IMR-90 (cell line): ENCODE results near the gene SLIT3. TPM values are rescaled to one million over a fixed set of nuclear protein-coding genes. Genes with fewer than 3 reads are reported as not detected.

Experiments
- ATAC-seq: fragments of 200-7000 bp; cut with Tn5 transposase; 2 replicates; pipeline ENCODE4 v1.9.1; 2020; ENCODE audit warnings: low read depth, mild to moderate bottlenecking, moderate library complexity
- BruUV-seq: library from RNA; stranded (reverse); fragments of 400-500 nt; replicated peaks from 2 replicates; lab custom pipeline; 2021; lab: Mats Ljungman, UMichigan
- CTCF ChIA-PET: fragments of 300-600 bp; formaldehyde crosslinking; extraction: SDS; loops from one replicate; lab custom pipeline; 2021; ENCODE audit warnings: antibody characterized with exemption; lab: Yijun Ruan, JAX
- POLR2A ChIA-PET: fragments of 300-600 bp; sonication (Branson Sonifier 250); formaldehyde crosslinking; loops from one replicate; lab custom pipeline; 2022; ENCODE audit warnings: antibody characterized with exemption; ENCODE audit not compliant: unreplicated experiment; lab: Charles Lee
- DNase-seq: peaks from one replicate; pipeline ENCODE4 v3.0.0; 2013
- H2AFZ ChIP-seq: replicated peaks from 2 replicates; pipeline ENCODE3; 2013; ENCODE audit warnings: low read length, mild to moderate bottlenecking; ENCODE audit not compliant: poor library complexity
- H2AK5ac ChIP-seq: 2 replicates; pipeline ENCODE4 v1.6.1; 2013; ENCODE audit warnings: low read depth, low read length, inconsistent platforms
- H2AK9ac ChIP-seq: replicated peaks from 2 replicates; pipeline ENCODE3; 2013; ENCODE audit warnings: mild to moderate bottlenecking, low read depth, low read length, moderate library complexity; ENCODE audit not compliant: poor library complexity
- H2BK120ac ChIP-seq: 2 replicates; pipeline ENCODE4 v1.6.1; 2013; ENCODE audit warnings: low read depth, low read length, inconsistent platforms
- H2BK15ac ChIP-seq: 3 replicates; pipeline ENCODE4 v1.6.1; 2013; ENCODE audit warnings: low read depth, low read length, inconsistent platforms
- H2BK20ac ChIP-seq: 2 replicates; pipeline ENCODE4 v1.6.1; 2013; ENCODE audit warnings: low read depth, mild to moderate bottlenecking, inconsistent platforms, low read length, moderate library complexity
- H2BK5ac ChIP-seq: 2 replicates; pipeline ENCODE4 v1.6.1; 2013; ENCODE audit warnings: mild to moderate bottlenecking, low read depth, low read length, inconsistent platforms; ENCODE audit not compliant: poor library complexity, severe bottlenecking
- H3K14ac ChIP-seq: replicated peaks from 2 replicates; pipeline ENCODE4 v1.6.1; 2013; ENCODE audit warnings: low read depth, low read length, inconsistent platforms
- H3K18ac ChIP-seq: 2 replicates; pipeline ENCODE4 v1.6.1; 2013; ENCODE audit warnings: low read depth, low read length, control low read depth
- H3K23ac ChIP-seq: 2 replicates; pipeline ENCODE4 v1.6.1; 2013; ENCODE audit warnings: low read depth, low read length, inconsistent platforms
- H3K27ac ChIP-seq: 2 replicates; pipeline ENCODE4 v1.5.1; 2013; ENCODE audit warnings: mild to moderate bottlenecking, control low read depth, low read length; ENCODE audit not compliant: insufficient read depth
- H3K27me3 ChIP-seq: 2 replicates; pipeline ENCODE4 v1.6.1; 2013; ENCODE audit warnings: low read length; ENCODE audit not compliant: control insufficient read depth, insufficient read depth
- H3K36me3 ChIP-seq: 2 replicates; pipeline ENCODE4 v1.6.1; 2013; ENCODE audit warnings: low read length, mixed read lengths; ENCODE audit not compliant: control insufficient read depth, insufficient read depth
- H3K4ac ChIP-seq: 2 replicates; pipeline ENCODE4 v1.6.1; 2013; ENCODE audit warnings: low read depth, low read length, inconsistent platforms
- H3K4me1 ChIP-seq: 2 replicates; pipeline ENCODE4 v1.6.1; 2013; ENCODE audit warnings: low read length, mixed read lengths; ENCODE audit not compliant: control insufficient read depth, insufficient read depth
- H3K4me2 ChIP-seq: 2 replicates; pipeline ENCODE4 v1.6.1; 2013; ENCODE audit warnings: low read depth, mild to moderate bottlenecking, control low read depth, low read length, moderate library complexity
- H3K4me3 ChIP-seq: 2 replicates; pipeline ENCODE4 v1.5.1; 2013; ENCODE audit warnings: low read depth, mild to moderate bottlenecking, control low read depth, low read length, moderate library complexity; ENCODE audit not compliant: insufficient read depth
- H3K56ac ChIP-seq: 2 replicates; pipeline ENCODE4 v1.6.1; 2013; ENCODE audit warnings: low read length, inconsistent platforms; ENCODE audit not compliant: insufficient read depth; ENCODE audit errors: extremely low read depth
- H3K79me1 ChIP-seq, 2 experiments: 2 replicates each; pipeline ENCODE4 v1.6.1; 2013; ENCODE audit warnings: low read length in 2 of 2, inconsistent platforms in 1 of 2, low read depth in 1 of 2
- H3K9ac ChIP-seq: 2 replicates; pipeline ENCODE4 v1.6.1; 2013; ENCODE audit warnings: low read depth, low read length, control low read depth
- H3K9me1 ChIP-seq: 2 replicates; pipeline ENCODE4 v1.6.1; 2013; ENCODE audit warnings: low read length, inconsistent platforms; ENCODE audit not compliant: insufficient read depth
- H3K9me3 ChIP-seq: 2 replicates; pipeline ENCODE4 v1.6.1; 2013; ENCODE audit warnings: low read length; ENCODE audit not compliant: control insufficient read depth, insufficient read depth
- H4K20me1 ChIP-seq: 2 replicates; pipeline ENCODE4 v1.6.1; 2013; ENCODE audit warnings: low read length, inconsistent platforms; ENCODE audit not compliant: insufficient read depth
- H4K5ac ChIP-seq: 2 replicates; pipeline ENCODE4 v1.6.1; 2013; ENCODE audit warnings: mild to moderate bottlenecking, low read depth, low read length, control low read depth
- H4K8ac ChIP-seq, 2 experiments: 2 replicates each; pipeline ENCODE4 v1.6.1; 2013; ENCODE audit warnings: low read depth in 2 of 2, low read length in 2 of 2, control low read depth in 1 of 2, inconsistent platforms in 1 of 2
- H4K91ac ChIP-seq: 2 replicates; pipeline ENCODE4 v1.6.1; 2013; ENCODE audit warnings: low read depth, low read length, inconsistent platforms; ENCODE audit not compliant: insufficient read depth
- CHD1 ChIP-seq: IDR thresholded peaks from 2 replicates; pipeline ENCODE4 v1.6.1; 2012; ENCODE audit warnings: low read depth, low read length, improper control_type of control experiment
- MXI1 ChIP-seq: IDR thresholded peaks from 2 replicates; pipeline ENCODE4 v1.6.1; 2012; ENCODE audit warnings: low read depth, mild to moderate bottlenecking, low read length, moderate library complexity, borderline replicate concordance
- NFE2L2 ChIP-seq: fragments of 150-350 bp; IDR thresholded peaks from 2 replicates; pipeline ENCODE4 v1.6.1; 2016; ENCODE audit warnings: low read depth, mild to moderate bottlenecking, low read length
- RAD21 ChIP-seq: IDR thresholded peaks from 2 replicates; pipeline ENCODE4 v1.6.1; 2012; ENCODE audit warnings: low read length, improper control_type of control experiment
- SMC3 ChIP-seq: fragments of 150-350 bp; IDR thresholded peaks from 2 replicates; pipeline ENCODE4 v1.6.1; 2016; ENCODE audit warnings: low read depth, mild to moderate bottlenecking, antibody characterized with exemption, low read length, moderate library complexity
- dilution Hi-C: fragments of 300-500 bp; cut with HindIII; formaldehyde crosslinking; loops from one replicate; pipeline ENCODE4 v1.14.3; 2018; ENCODE audit warnings: low sequenced_read_pairs; ENCODE audit not compliant: unreplicated experiment
- in situ Hi-C: fragments of 300-500 bp; cut with MboI; formaldehyde crosslinking; loops from 3 replicates; pipeline ENCODE4 v1.14.3; 2019; ENCODE audit warnings: low sequenced_read_pairs, inconsistent platforms, mixed read lengths
- intact Hi-C: fragments of 100-400 bp; cut with micrococcal nuclease; formaldehyde crosslinking; loops from 2 replicates; pipeline ENCODE4 v1.10.0; 2022
- polyA plus RNA-seq, 3 experiments: library from polyadenylated mRNA; depleted of rRNA; stranded (reverse); fragments of >200 nt; gene quantifications; 2 replicates each; pipeline ENCODE4 v1.2.3, GENCODE V29; 2012; ENCODE audit warnings: low replicate concordance in 1 of 3
- total RNA-seq: library from RNA; depleted of rRNA; stranded (reverse); fragments of >200 nt; gene quantifications from 2 replicates; pipeline ENCODE4 v1.2.3, GENCODE V29; 2012
- TF ChIP-seq, protein P1 (sequence below): fragments of 150-350 bp; IDR thresholded peaks from 2 replicates; pipeline ENCODE4 v1.6.1; 2016; ENCODE audit warnings: low read depth, mild to moderate bottlenecking, low read length, moderate library complexity, borderline replicate concordance
- TF ChIP-seq, protein P2 (sequence below): conservative IDR thresholded peaks from 2 replicates; pipeline ENCODE4 v1.5.1; 2012; ENCODE audit warnings: mild to moderate bottlenecking, low read depth, low read length, improper control_type of control experiment
- TF ChIP-seq, protein P3 (sequence below): fragments of 150-350 bp; IDR thresholded peaks from 2 replicates; pipeline ENCODE4 v1.6.1; 2017; ENCODE audit warnings: mild to moderate bottlenecking, antibody characterized with exemption, low read length, low read depth

SLIT3 gene
- total and polyA plus RNA-seq, 2 of the 4 experiments (the other 2 are of a cell fraction), result 0.18 to 0.50 TPM

DNA sequence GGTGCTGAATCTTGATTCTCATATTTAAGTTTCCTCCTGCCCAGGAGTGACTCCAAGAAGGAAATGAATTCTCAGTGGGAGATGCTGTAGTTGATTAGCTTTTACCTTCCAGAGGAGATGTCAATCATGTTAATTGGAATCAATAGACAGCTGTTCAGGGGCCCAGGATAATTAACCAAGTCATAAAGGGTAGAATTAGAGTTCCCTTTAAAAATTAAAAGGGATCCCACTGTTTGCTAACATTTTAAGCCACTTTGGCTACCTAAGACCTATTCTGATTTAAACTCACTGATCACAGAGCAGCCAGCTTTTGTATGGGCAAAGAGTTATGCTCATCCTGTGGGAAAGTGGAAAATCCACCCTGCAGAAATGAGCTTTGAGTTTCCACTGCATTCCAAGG, 249.6 kb downstream of the SLIT3 start:
- no peak overlapping the region for H3K4ac ChIP-seq
- no peaks in the 10 kb centered on the region for H3K27me3 ChIP-seq
- TF ChIP-seq, protein P1, sequence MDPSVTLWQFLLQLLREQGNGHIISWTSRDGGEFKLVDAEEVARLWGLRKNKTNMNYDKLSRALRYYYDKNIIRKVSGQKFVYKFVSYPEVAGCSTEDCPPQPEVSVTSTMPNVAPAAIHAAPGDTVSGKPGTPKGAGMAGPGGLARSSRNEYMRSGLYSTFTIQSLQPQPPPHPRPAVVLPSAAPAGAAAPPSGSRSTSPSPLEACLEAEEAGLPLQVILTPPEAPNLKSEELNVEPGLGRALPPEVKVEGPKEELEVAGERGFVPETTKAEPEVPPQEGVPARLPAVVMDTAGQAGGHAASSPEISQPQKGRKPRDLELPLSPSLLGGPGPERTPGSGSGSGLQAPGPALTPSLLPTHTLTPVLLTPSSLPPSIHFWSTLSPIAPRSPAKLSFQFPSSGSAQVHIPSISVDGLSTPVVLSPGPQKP, result no peak
- TF ChIP-seq RAD21, result no peak
- no peak for TF ChIP-seq NFE2L2
- TF ChIP-seq SMC3, result no peak
- TF ChIP-seq, protein P2, sequence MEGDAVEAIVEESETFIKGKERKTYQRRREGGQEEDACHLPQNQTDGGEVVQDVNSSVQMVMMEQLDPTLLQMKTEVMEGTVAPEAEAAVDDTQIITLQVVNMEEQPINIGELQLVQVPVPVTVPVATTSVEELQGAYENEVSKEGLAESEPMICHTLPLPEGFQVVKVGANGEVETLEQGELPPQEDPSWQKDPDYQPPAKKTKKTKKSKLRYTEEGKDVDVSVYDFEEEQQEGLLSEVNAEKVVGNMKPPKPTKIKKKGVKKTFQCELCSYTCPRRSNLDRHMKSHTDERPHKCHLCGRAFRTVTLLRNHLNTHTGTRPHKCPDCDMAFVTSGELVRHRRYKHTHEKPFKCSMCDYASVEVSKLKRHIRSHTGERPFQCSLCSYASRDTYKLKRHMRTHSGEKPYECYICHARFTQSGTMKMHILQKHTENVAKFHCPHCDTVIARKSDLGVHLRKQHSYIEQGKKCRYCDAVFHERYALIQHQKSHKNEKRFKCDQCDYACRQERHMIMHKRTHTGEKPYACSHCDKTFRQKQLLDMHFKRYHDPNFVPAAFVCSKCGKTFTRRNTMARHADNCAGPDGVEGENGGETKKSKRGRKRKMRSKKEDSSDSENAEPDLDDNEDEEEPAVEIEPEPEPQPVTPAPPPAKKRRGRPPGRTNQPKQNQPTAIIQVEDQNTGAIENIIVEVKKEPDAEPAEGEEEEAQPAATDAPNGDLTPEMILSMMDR, result no peak
- TF ChIP-seq, protein P3, sequence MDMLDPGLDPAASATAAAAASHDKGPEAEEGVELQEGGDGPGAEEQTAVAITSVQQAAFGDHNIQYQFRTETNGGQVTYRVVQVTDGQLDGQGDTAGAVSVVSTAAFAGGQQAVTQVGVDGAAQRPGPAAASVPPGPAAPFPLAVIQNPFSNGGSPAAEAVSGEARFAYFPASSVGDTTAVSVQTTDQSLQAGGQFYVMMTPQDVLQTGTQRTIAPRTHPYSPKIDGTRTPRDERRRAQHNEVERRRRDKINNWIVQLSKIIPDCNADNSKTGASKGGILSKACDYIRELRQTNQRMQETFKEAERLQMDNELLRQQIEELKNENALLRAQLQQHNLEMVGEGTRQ, result no peak
- TF ChIP-seq MXI1, result no peak
- no peak for TF ChIP-seq CHD1
- DNase-seq, result no peak
- H3K4me1 ChIP-seq, result no peaks in the 10 kb centered on the region
- H4K8ac ChIP-seq, result no peak overlapping the region
- no peak overlapping the region for H2BK5ac ChIP-seq
- no peak overlapping the region for H3K4me3 ChIP-seq
- no peak for ATAC-seq
- no peak overlapping the region for H2BK15ac ChIP-seq
- H3K9ac ChIP-seq, result no peak overlapping the region
- H3K23ac ChIP-seq, result no peak overlapping the region
- no peak overlapping the region for H3K4me2 ChIP-seq
- H4K91ac ChIP-seq, result no peak overlapping the region
- no peaks in the 10 kb centered on the region for H3K79me1 ChIP-seq
- H3K56ac ChIP-seq, result no peak overlapping the region
- no peak overlapping the region for H3K27ac ChIP-seq
- no peak overlapping the region for H3K14ac ChIP-seq
- H3K18ac ChIP-seq, result no peak overlapping the region
- H2AK9ac ChIP-seq, result no peak overlapping the region
- CTCF ChIA-PET, result no interaction called here
- intact Hi-C loops (loop anchor here (5.0 kb wide), 1 partner anchor 946 kb away; no protein-coding TSS in a partner anchor), in situ Hi-C loops (no loop called here), dilution Hi-C loops (no loop called here)
- no TSS peak for BruUV-seq
- H2AK5ac ChIP-seq, result no peak overlapping the region
- no peaks in the 10 kb centered on the region for H3K36me3 ChIP-seq
- H4K5ac ChIP-seq, result no peak overlapping the region
- no peaks in the 10 kb centered on the region for H3K9me1 ChIP-seq
- H4K20me1 ChIP-seq, result no peaks in the 10 kb centered on the region
- H3K9me3 ChIP-seq, result peaks cover 2% of the 10 kb centered on the region; the same call in 1 of the 2 replicates
- no peak overlapping the region for H2BK20ac ChIP-seq
- H2AFZ ChIP-seq, result no peak overlapping the region
- POLR2A ChIA-PET, result no interaction called here
- H2BK120ac ChIP-seq, result no peak overlapping the region
